ENCODE measurements around the gene ANAPC7.
"Not testable (repeated sequence)": the region's sequence is repeated elsewhere in the genome, so short reads cannot be mapped to it uniquely, and the experiment has no call there.

DNA sequence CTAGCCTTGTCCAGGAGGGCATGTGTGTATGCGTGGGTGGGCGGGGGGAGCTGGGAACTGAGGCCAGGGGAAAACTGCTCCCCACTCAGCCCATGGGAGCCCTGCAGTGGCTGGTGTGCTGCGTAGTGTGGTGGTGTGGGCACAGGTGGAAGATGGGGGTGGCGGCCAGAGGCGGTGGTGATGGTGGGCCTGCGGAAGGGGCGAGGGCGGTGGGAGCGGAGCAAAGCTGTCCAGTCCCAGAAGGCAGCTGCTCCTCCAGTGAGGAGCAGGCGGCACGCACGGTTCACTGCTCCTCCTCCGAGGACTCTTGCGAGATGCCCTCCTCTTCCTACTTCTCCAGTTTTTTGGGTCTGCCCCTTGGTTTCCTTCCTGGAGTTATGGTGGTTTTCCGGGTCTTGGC, 26.2 kb upstream of the ANAPC7 start:
- TF ChIP-seq, protein P1, sequence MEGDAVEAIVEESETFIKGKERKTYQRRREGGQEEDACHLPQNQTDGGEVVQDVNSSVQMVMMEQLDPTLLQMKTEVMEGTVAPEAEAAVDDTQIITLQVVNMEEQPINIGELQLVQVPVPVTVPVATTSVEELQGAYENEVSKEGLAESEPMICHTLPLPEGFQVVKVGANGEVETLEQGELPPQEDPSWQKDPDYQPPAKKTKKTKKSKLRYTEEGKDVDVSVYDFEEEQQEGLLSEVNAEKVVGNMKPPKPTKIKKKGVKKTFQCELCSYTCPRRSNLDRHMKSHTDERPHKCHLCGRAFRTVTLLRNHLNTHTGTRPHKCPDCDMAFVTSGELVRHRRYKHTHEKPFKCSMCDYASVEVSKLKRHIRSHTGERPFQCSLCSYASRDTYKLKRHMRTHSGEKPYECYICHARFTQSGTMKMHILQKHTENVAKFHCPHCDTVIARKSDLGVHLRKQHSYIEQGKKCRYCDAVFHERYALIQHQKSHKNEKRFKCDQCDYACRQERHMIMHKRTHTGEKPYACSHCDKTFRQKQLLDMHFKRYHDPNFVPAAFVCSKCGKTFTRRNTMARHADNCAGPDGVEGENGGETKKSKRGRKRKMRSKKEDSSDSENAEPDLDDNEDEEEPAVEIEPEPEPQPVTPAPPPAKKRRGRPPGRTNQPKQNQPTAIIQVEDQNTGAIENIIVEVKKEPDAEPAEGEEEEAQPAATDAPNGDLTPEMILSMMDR (conservative IDR thresholded peaks at IDR 0.05; ENCODE audit: low read depth, low read length) = not testable (repeated sequence)
- TF ChIP-seq EZH2 (IDR thresholded peaks at IDR 0.05; ENCODE audit: borderline replicate concordance, low read depth, low read length, poor library complexity, severe bottlenecking) = not testable (repeated sequence)
